Prostate gland (tissue), 2 donors: ENCODE measurements around the gene SRPK1.

ENCODE experiments used
- POLR2A ChIP-seq: fragments of 450-650 bp; IDR thresholded peaks from one replicate; pipeline ENCODE4 v1.6.1; 2016; ENCODE audit warnings: antibody characterized with exemption, mild to moderate bottlenecking
- POLR2AphosphoS5 ChIP-seq: sonication (generic); formaldehyde crosslinking; IDR thresholded peaks from one replicate; pipeline ENCODE4 v1.6.1; 2017; ENCODE audit warnings: antibody characterized with exemption
- TF ChIP-seq, protein P1 (sequence below), 4 experiments: fragments of 200-600 bp in 2 of 4; fragments of 450-650 bp in 2 of 4; sonication (generic) in 2 of 4; IDR thresholded peaks; 1 replicate in 3 of 4; 2 replicates in 1 of 4; pipeline ENCODE4 v1.5.1; 2016 to 2019; ENCODE audit warnings: antibody characterized with exemption in 4 of 4, mild to moderate bottlenecking in 2 of 4, moderate library complexity in 2 of 4

DNA sequence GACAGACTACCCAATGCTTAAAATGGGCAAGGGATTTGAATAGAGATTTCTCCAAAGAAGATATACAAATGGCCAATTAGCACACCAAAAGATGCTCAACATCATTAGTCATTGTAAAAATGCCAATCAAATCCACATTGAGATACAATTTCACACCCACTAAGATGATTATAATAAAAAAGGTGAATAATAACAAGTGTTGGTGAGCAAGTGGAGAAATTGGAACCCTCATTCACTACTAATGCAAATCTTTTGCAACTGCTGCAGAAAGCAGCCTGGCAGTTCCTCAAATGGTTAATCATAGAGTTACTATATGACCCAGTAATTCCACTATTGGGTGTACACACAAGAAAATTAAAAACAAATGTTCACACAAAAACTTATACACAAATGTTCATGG is 103.4 kb downstream of the SRPK1 start:
- TF ChIP-seq POLR2AphosphoS5 (no peak), POLR2A (no peak)
- TF ChIP-seq, protein P1, sequence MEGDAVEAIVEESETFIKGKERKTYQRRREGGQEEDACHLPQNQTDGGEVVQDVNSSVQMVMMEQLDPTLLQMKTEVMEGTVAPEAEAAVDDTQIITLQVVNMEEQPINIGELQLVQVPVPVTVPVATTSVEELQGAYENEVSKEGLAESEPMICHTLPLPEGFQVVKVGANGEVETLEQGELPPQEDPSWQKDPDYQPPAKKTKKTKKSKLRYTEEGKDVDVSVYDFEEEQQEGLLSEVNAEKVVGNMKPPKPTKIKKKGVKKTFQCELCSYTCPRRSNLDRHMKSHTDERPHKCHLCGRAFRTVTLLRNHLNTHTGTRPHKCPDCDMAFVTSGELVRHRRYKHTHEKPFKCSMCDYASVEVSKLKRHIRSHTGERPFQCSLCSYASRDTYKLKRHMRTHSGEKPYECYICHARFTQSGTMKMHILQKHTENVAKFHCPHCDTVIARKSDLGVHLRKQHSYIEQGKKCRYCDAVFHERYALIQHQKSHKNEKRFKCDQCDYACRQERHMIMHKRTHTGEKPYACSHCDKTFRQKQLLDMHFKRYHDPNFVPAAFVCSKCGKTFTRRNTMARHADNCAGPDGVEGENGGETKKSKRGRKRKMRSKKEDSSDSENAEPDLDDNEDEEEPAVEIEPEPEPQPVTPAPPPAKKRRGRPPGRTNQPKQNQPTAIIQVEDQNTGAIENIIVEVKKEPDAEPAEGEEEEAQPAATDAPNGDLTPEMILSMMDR (IDR thresholded peaks at IDR 0.05), result no peak
